HCT116 (cell line): ENCODE results near the gene GGCX. TPM values are rescaled to one million over a fixed set of nuclear protein-coding genes. Genes with fewer than 3 reads are reported as not detected.

Source experiments
- ATAC-seq: fragments of 200-7000 bp; cut with Tn5 transposase; 2 replicates; pipeline ENCODE4 v1.9.1; 2020; ENCODE audit warnings: mild to moderate bottlenecking, moderate library complexity
- BruUV-seq: library from RNA; stranded (reverse); fragments of 400-500 nt; replicated peaks from 2 replicates; lab custom pipeline; 2021; lab: Mats Ljungman, UMichigan
- CTCF ChIA-PET: fragments of 300-600 bp; sonication (Branson Sonifier 250); formaldehyde crosslinking; loops from one replicate; lab custom pipeline; 2021; ENCODE audit warnings: antibody characterized with exemption; lab: Charles Lee
- POLR2A ChIA-PET: fragments of 300-600, 350-600 bp; sonication (Branson Sonifier 250); formaldehyde crosslinking; loops from one replicate; lab custom pipeline; 2021; ENCODE audit warnings: antibody characterized with exemption; lab: Charles Lee
- RAD21 ChIA-PET, 2 experiments: fragments of 300-600 bp; sonication (Branson Sonifier 250); formaldehyde crosslinking; loops; one replicate each; lab custom pipeline; 2023; ENCODE audit warnings: low total read pairs in 2 of 2; ENCODE audit not compliant: uncharacterized antibody in 2 of 2, unreplicated experiment in 2 of 2, low non-redundant PET in 1 of 2; lab: Charles Lee
- DNase-seq: peaks from one replicate; pipeline ENCODE4 v3.0.0-alpha.2; 2010; ENCODE audit warnings: low read depth, low spot score
- H2AFZ ChIP-seq: fragments of 200-600 bp; shearing (Covaris generic), sonication (generic); 2 replicates; pipeline ENCODE4 v1.6.1; 2017; ENCODE audit warnings: low read depth, mixed run types, mixed read lengths, antibody characterized with exemption, low read length; ENCODE audit not compliant: poor library complexity, severe bottlenecking
- H3K27ac ChIP-seq: 2 replicates; pipeline ENCODE4 v1.5.1; 2012; ENCODE audit warnings: low read depth, low read length
- H3K27me3 ChIP-seq: fragments of 200-600 bp; sonication (generic); 2 replicates; pipeline ENCODE4 v1.6.1; 2016; ENCODE audit warnings: mixed run types, low read length, mixed read lengths; ENCODE audit not compliant: insufficient read depth
- H3K36me3 ChIP-seq, 2 experiments: fragments of 200-500 bp in 1 of 2; fragments of 200-600 bp in 1 of 2; sonication (Bioruptor generic) in 1 of 2; sonication (generic) in 1 of 2; 2 replicates each; pipeline versions ENCODE4 v1.5.1 to v1.6.1; 2014 to 2016; ENCODE audit warnings: low read length in 2 of 2, inconsistent platforms in 1 of 2, mixed read lengths in 1 of 2, mixed run types in 1 of 2; ENCODE audit not compliant: insufficient read depth in 2 of 2, control insufficient read depth in 1 of 2
- H3K4me1 ChIP-seq, 2 experiments: fragments of 200-600 bp in 1 of 2; sonication (generic) in 1 of 2; 2 replicates each; pipeline versions ENCODE4 v1.5.1 to v1.6.1; 2012 to 2017; ENCODE audit warnings: low read length in 2 of 2, inconsistent platforms in 1 of 2, mild to moderate bottlenecking in 1 of 2, mixed read lengths in 1 of 2, mixed run types in 1 of 2, moderate library complexity in 1 of 2; ENCODE audit not compliant: insufficient read depth in 2 of 2, control insufficient read depth in 1 of 2
- H3K4me2 ChIP-seq: fragments of 200-600 bp; sonication (generic); 2 replicates; pipeline ENCODE4 v1.6.1; 2017; ENCODE audit warnings: mixed run types, low read length, mixed read lengths
- H3K4me3 ChIP-seq, 2 experiments: fragments of 200-600 bp in 1 of 2; sonication (generic) in 1 of 2; replicated peaks in 1 of 2; 2 replicates each; pipeline ENCODE4 v1.5.1; 2011 to 2016; ENCODE audit warnings: low read length in 2 of 2, control low read depth in 1 of 2, low read depth in 1 of 2, mild to moderate bottlenecking in 1 of 2, mixed read lengths in 1 of 2, mixed run types in 1 of 2
- H3K79me2 ChIP-seq: fragments of 200-600 bp; sonication (generic); 2 replicates; pipeline ENCODE4 v1.6.1; 2017; ENCODE audit warnings: mild to moderate bottlenecking, mixed run types, low read length, moderate library complexity, mixed read lengths; ENCODE audit not compliant: insufficient read depth
- H3K9ac ChIP-seq: fragments of 200-600 bp; sonication (generic); 2 replicates; pipeline ENCODE4 v1.6.1; 2016; ENCODE audit warnings: low read length, mixed read lengths
- H3K9me2 ChIP-seq: fragments of 200-600 bp; sonication (generic), shearing (Covaris generic); 2 replicates; pipeline ENCODE4 v1.6.1; 2017; ENCODE audit warnings: mixed run types, mild to moderate bottlenecking, moderate library complexity; ENCODE audit not compliant: insufficient read depth
- H3K9me3 ChIP-seq, 2 experiments: fragments of 200-500 bp in 1 of 2; fragments of 200-600 bp in 1 of 2; sonication (Bioruptor generic) in 1 of 2; sonication (generic) in 1 of 2; 2 replicates each; pipeline ENCODE4 v1.6.1; 2014 to 2017; ENCODE audit warnings: low read length in 2 of 2, mixed read lengths in 2 of 2, inconsistent platforms in 1 of 2, low read depth in 1 of 2, mild to moderate bottlenecking in 1 of 2, mixed run types in 1 of 2, moderate library complexity in 1 of 2; ENCODE audit not compliant: control insufficient read depth in 1 of 2, insufficient read depth in 1 of 2
- H4K20me1 ChIP-seq: fragments of 200-600 bp; sonication (generic), shearing (Covaris generic); 2 replicates; pipeline ENCODE4 v1.6.1; 2017; ENCODE audit warnings: mixed run types, mild to moderate bottlenecking, moderate library complexity; ENCODE audit not compliant: insufficient read depth
- ATF3 ChIP-seq: IDR thresholded peaks from 2 replicates; pipeline ENCODE4 v1.6.1; 2012
- CEBPB ChIP-seq: IDR thresholded peaks from 2 replicates; pipeline ENCODE4 v1.6.1; 2012; ENCODE audit warnings: low read depth
- EGR1 ChIP-seq: IDR thresholded peaks from 2 replicates; pipeline ENCODE4 v1.6.1; 2012; ENCODE audit warnings: low read depth
- RAD21 ChIP-seq: IDR thresholded peaks from 2 replicates; pipeline ENCODE4 v1.6.1; 2012; ENCODE audit warnings: low read depth, mild to moderate bottlenecking
- SRF ChIP-seq: IDR thresholded peaks from 2 replicates; pipeline ENCODE4 v1.6.1; 2012; ENCODE audit warnings: low read depth
- TCF7L2 ChIP-seq: IDR thresholded peaks from 2 replicates; pipeline ENCODE4 v1.7.0; 2011; ENCODE audit warnings: borderline replicate concordance, inconsistent platforms; ENCODE audit not compliant: insufficient read depth, insufficient read length; ENCODE audit errors: extremely low read depth
- YY1 ChIP-seq: IDR thresholded peaks from 2 replicates; pipeline ENCODE4 v1.6.1; 2011; ENCODE audit warnings: low read length, low read depth, moderate library complexity, mild to moderate bottlenecking; ENCODE audit not compliant: insufficient replicate concordance; ENCODE audit errors: extremely low read depth
- ZBTB33 ChIP-seq: IDR thresholded peaks from 2 replicates; pipeline ENCODE4 v1.6.1; 2011; ENCODE audit warnings: mild to moderate bottlenecking, low read length, moderate library complexity; ENCODE audit not compliant: insufficient replicate concordance; ENCODE audit errors: extremely low read depth
- intact Hi-C: fragments of 100-400 bp; cut with micrococcal nuclease; formaldehyde crosslinking; loops from 2 replicates; pipeline ENCODE4 v1.10.0; 2022
- total RNA-seq: library from RNA; stranded (reverse); gene quantifications from one replicate; pipeline ENCODE4 v1.2.1, GENCODE V29; 2021; ENCODE audit not compliant: unreplicated experiment
- TF ChIP-seq, protein P1 (sequence below): IDR thresholded peaks from 2 replicates; pipeline ENCODE4 v1.6.1; 2012

Gene GGCX
- total RNA-seq, 1 experiment from 2014 or later, result 43.5 TPM

- no peaks in the 10 kb centered on the region for H3K9me3 ChIP-seq
- H3K79me2 ChIP-seq, result no peaks in the 10 kb centered on the region
- H3K27ac ChIP-seq, result no peak overlapping the region
- no peak overlapping the region for H3K9ac ChIP-seq
- POLR2A ChIA-PET, result interaction anchor here (0.8 to 2.0 kb wide), 3 partner anchors 26 to 35 kb away, joined by 3 to 7 read pairs (median 6); partner anchors contain the start of gene MAT2A
- no peaks in the 10 kb centered on the region for H3K27me3 ChIP-seq
- DNase-seq, result no peak
- RAD21 ChIA-PET, result no interaction called here
- peaks cover 7 to 38% of the 10 kb centered on the region in 2 experiments; a peak in 3 of 4 replicates for H3K4me1 ChIP-seq
- H3K36me3 ChIP-seq, result no peaks in the 10 kb centered on the region
- ATAC-seq, result no peak
- intact Hi-C loops, result no loop called here
- CTCF ChIA-PET, result no interaction called here
- TF ChIP-seq CEBPB, result no peak
- no peak for TF ChIP-seq YY1
- no peak for TF ChIP-seq EGR1
- no peak for TF ChIP-seq ZBTB33
- TF ChIP-seq ATF3, result no peak
- TF ChIP-seq, protein P1, sequence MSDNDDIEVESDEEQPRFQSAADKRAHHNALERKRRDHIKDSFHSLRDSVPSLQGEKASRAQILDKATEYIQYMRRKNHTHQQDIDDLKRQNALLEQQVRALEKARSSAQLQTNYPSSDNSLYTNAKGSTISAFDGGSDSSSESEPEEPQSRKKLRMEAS, result no peak
- TF ChIP-seq TCF7L2, result no peak
- no peak for TF ChIP-seq SRF
- TF ChIP-seq RAD21, result no peak
- H3K4me3 ChIP-seq, result no peak overlapping the region
- H2AFZ ChIP-seq, result peak overlapping the region; percentile 4
- no peaks in the 10 kb centered on the region for H3K9me2 ChIP-seq
- no peaks in the 10 kb centered on the region for H4K20me1 ChIP-seq
- H3K4me2 ChIP-seq, result no peak overlapping the region
- no TSS peak for BruUV-seq
Measured at GRCh38 chr2:85511008-85511811, 50.1 kb downstream of the GGCX start.
